IMR-90 (cell line): ENCODE data around the gene ALDOB. TPM values are rescaled to one million over a fixed set of nuclear protein-coding genes. Genes with fewer than 3 reads are reported as not detected.

Experiments used
- ATAC-seq: fragments of 200-7000 bp; cut with Tn5 transposase; 2 replicates; pipeline ENCODE4 v1.9.1; 2020; ENCODE audit warnings: low read depth, mild to moderate bottlenecking, moderate library complexity
- BruUV-seq: library from RNA; stranded (reverse); fragments of 400-500 nt; replicated peaks from 2 replicates; lab custom pipeline; 2021; lab: Mats Ljungman, UMichigan
- CTCF ChIA-PET: fragments of 300-600 bp; formaldehyde crosslinking; extraction: SDS; loops from one replicate; lab custom pipeline; 2021; ENCODE audit warnings: antibody characterized with exemption; lab: Yijun Ruan, JAX
- POLR2A ChIA-PET: fragments of 300-600 bp; sonication (Branson Sonifier 250); formaldehyde crosslinking; loops from one replicate; lab custom pipeline; 2022; ENCODE audit warnings: antibody characterized with exemption; ENCODE audit not compliant: unreplicated experiment; lab: Charles Lee
- DNase-seq: peaks from one replicate; pipeline ENCODE4 v3.0.0; 2013
- H2AFZ ChIP-seq: replicated peaks from 2 replicates; pipeline ENCODE3; 2013; ENCODE audit warnings: low read length, mild to moderate bottlenecking; ENCODE audit not compliant: poor library complexity
- H2AK5ac ChIP-seq: 2 replicates; pipeline ENCODE4 v1.6.1; 2013; ENCODE audit warnings: low read depth, low read length, inconsistent platforms
- H2AK9ac ChIP-seq: replicated peaks from 2 replicates; pipeline ENCODE3; 2013; ENCODE audit warnings: mild to moderate bottlenecking, low read depth, low read length, moderate library complexity; ENCODE audit not compliant: poor library complexity
- H2BK120ac ChIP-seq: 2 replicates; pipeline ENCODE4 v1.6.1; 2013; ENCODE audit warnings: low read depth, low read length, inconsistent platforms
- H2BK15ac ChIP-seq: 3 replicates; pipeline ENCODE4 v1.6.1; 2013; ENCODE audit warnings: low read depth, low read length, inconsistent platforms
- H2BK20ac ChIP-seq: 2 replicates; pipeline ENCODE4 v1.6.1; 2013; ENCODE audit warnings: low read depth, mild to moderate bottlenecking, inconsistent platforms, low read length, moderate library complexity
- H2BK5ac ChIP-seq: 2 replicates; pipeline ENCODE4 v1.6.1; 2013; ENCODE audit warnings: mild to moderate bottlenecking, low read depth, low read length, inconsistent platforms; ENCODE audit not compliant: poor library complexity, severe bottlenecking
- H3K14ac ChIP-seq: replicated peaks from 2 replicates; pipeline ENCODE4 v1.6.1; 2013; ENCODE audit warnings: low read depth, low read length, inconsistent platforms
- H3K18ac ChIP-seq: 2 replicates; pipeline ENCODE4 v1.6.1; 2013; ENCODE audit warnings: low read depth, low read length, control low read depth
- H3K23ac ChIP-seq: 2 replicates; pipeline ENCODE4 v1.6.1; 2013; ENCODE audit warnings: low read depth, low read length, inconsistent platforms
- H3K27ac ChIP-seq: 2 replicates; pipeline ENCODE4 v1.5.1; 2013; ENCODE audit warnings: mild to moderate bottlenecking, control low read depth, low read length; ENCODE audit not compliant: insufficient read depth
- H3K27me3 ChIP-seq: 2 replicates; pipeline ENCODE4 v1.6.1; 2013; ENCODE audit warnings: low read length; ENCODE audit not compliant: control insufficient read depth, insufficient read depth
- H3K36me3 ChIP-seq: 2 replicates; pipeline ENCODE4 v1.6.1; 2013; ENCODE audit warnings: low read length, mixed read lengths; ENCODE audit not compliant: control insufficient read depth, insufficient read depth
- H3K4ac ChIP-seq: 2 replicates; pipeline ENCODE4 v1.6.1; 2013; ENCODE audit warnings: low read depth, low read length, inconsistent platforms
- H3K4me1 ChIP-seq: 2 replicates; pipeline ENCODE4 v1.6.1; 2013; ENCODE audit warnings: low read length, mixed read lengths; ENCODE audit not compliant: control insufficient read depth, insufficient read depth
- H3K4me2 ChIP-seq: 2 replicates; pipeline ENCODE4 v1.6.1; 2013; ENCODE audit warnings: low read depth, mild to moderate bottlenecking, control low read depth, low read length, moderate library complexity
- H3K4me3 ChIP-seq: 2 replicates; pipeline ENCODE4 v1.5.1; 2013; ENCODE audit warnings: low read depth, mild to moderate bottlenecking, control low read depth, low read length, moderate library complexity; ENCODE audit not compliant: insufficient read depth
- H3K56ac ChIP-seq: 2 replicates; pipeline ENCODE4 v1.6.1; 2013; ENCODE audit warnings: low read length, inconsistent platforms; ENCODE audit not compliant: insufficient read depth; ENCODE audit errors: extremely low read depth
- H3K79me1 ChIP-seq, 2 experiments: 2 replicates each; pipeline ENCODE4 v1.6.1; 2013; ENCODE audit warnings: low read length in 2 of 2, inconsistent platforms in 1 of 2, low read depth in 1 of 2
- H3K9ac ChIP-seq: 2 replicates; pipeline ENCODE4 v1.6.1; 2013; ENCODE audit warnings: low read depth, low read length, control low read depth
- H3K9me1 ChIP-seq: 2 replicates; pipeline ENCODE4 v1.6.1; 2013; ENCODE audit warnings: low read length, inconsistent platforms; ENCODE audit not compliant: insufficient read depth
- H3K9me3 ChIP-seq: 2 replicates; pipeline ENCODE4 v1.6.1; 2013; ENCODE audit warnings: low read length; ENCODE audit not compliant: control insufficient read depth, insufficient read depth
- H4K20me1 ChIP-seq: 2 replicates; pipeline ENCODE4 v1.6.1; 2013; ENCODE audit warnings: low read length, inconsistent platforms; ENCODE audit not compliant: insufficient read depth
- H4K5ac ChIP-seq: 2 replicates; pipeline ENCODE4 v1.6.1; 2013; ENCODE audit warnings: mild to moderate bottlenecking, low read depth, low read length, control low read depth
- H4K8ac ChIP-seq, 2 experiments: 2 replicates each; pipeline ENCODE4 v1.6.1; 2013; ENCODE audit warnings: low read depth in 2 of 2, low read length in 2 of 2, control low read depth in 1 of 2, inconsistent platforms in 1 of 2
- H4K91ac ChIP-seq: 2 replicates; pipeline ENCODE4 v1.6.1; 2013; ENCODE audit warnings: low read depth, low read length, inconsistent platforms; ENCODE audit not compliant: insufficient read depth
- BHLHE40 ChIP-seq: fragments of 150-350 bp; IDR thresholded peaks from 2 replicates; pipeline ENCODE4 v1.6.1; 2016; ENCODE audit warnings: mild to moderate bottlenecking, low read depth, low read length
- CHD1 ChIP-seq: IDR thresholded peaks from 2 replicates; pipeline ENCODE4 v1.6.1; 2012; ENCODE audit warnings: low read depth, low read length, improper control_type of control experiment
- CTCF ChIP-seq: conservative IDR thresholded peaks from 2 replicates; pipeline ENCODE4 v1.5.1; 2012; ENCODE audit warnings: mild to moderate bottlenecking, low read depth, low read length, improper control_type of control experiment
- MAFK ChIP-seq: IDR thresholded peaks from 2 replicates; pipeline ENCODE4 v1.6.1; 2012; ENCODE audit warnings: low read depth, low read length, improper control_type of control experiment
- MAZ ChIP-seq: IDR thresholded peaks from 2 replicates; pipeline ENCODE4 v1.6.1; 2012; ENCODE audit warnings: low read depth, mild to moderate bottlenecking, low read length, improper control_type of control experiment, moderate library complexity, borderline replicate concordance
- NFE2L2 ChIP-seq: fragments of 150-350 bp; IDR thresholded peaks from 2 replicates; pipeline ENCODE4 v1.6.1; 2016; ENCODE audit warnings: low read depth, mild to moderate bottlenecking, low read length
- POLR2A ChIP-seq: IDR thresholded peaks from 2 replicates; pipeline ENCODE4 v1.6.1; 2012; ENCODE audit warnings: mild to moderate bottlenecking, low read depth, low read length
- RCOR1 ChIP-seq: IDR thresholded peaks from 2 replicates; pipeline ENCODE4 v1.6.1; 2012; ENCODE audit warnings: mild to moderate bottlenecking, low read length, improper control_type of control experiment; ENCODE audit not compliant: insufficient replicate concordance
- WGBS, 2 experiments: methylation state at CpG; one replicate each; pipeline versions ENCODE4 v1.1.5 to v1.1.7; 2013; ENCODE audit warnings: missing lambda C conversion rate in 2 of 2; ENCODE audit not compliant: insufficient read length in 1 of 2; ENCODE audit errors: extremely low coverage in 2 of 2; 5-methylcytosine and 5-hydroxymethylcytosine counted together
- dilution Hi-C: fragments of 300-500 bp; cut with HindIII; formaldehyde crosslinking; loops from one replicate; pipeline ENCODE4 v1.14.3; 2018; ENCODE audit warnings: low sequenced_read_pairs; ENCODE audit not compliant: unreplicated experiment
- in situ Hi-C: fragments of 300-500 bp; cut with MboI; formaldehyde crosslinking; loops from 3 replicates; pipeline ENCODE4 v1.14.3; 2019; ENCODE audit warnings: low sequenced_read_pairs, inconsistent platforms, mixed read lengths
- intact Hi-C: fragments of 100-400 bp; cut with micrococcal nuclease; formaldehyde crosslinking; loops from 2 replicates; pipeline ENCODE4 v1.10.0; 2022
- polyA plus RNA-seq, 3 experiments: library from polyadenylated mRNA; depleted of rRNA; stranded (reverse); fragments of >200 nt; gene quantifications; 2 replicates each; pipeline ENCODE4 v1.2.3, GENCODE V29; 2012; ENCODE audit warnings: low replicate concordance in 1 of 3
- total RNA-seq: library from RNA; depleted of rRNA; stranded (reverse); fragments of >200 nt; gene quantifications from 2 replicates; pipeline ENCODE4 v1.2.3, GENCODE V29; 2012
- TF ChIP-seq, protein P1 (sequence below): fragments of 150-350 bp; IDR thresholded peaks from 2 replicates; pipeline ENCODE4 v1.6.1; 2016; ENCODE audit warnings: low read depth, mild to moderate bottlenecking, low read length, moderate library complexity, borderline replicate concordance

The ALDOB gene
- total and polyA plus RNA-seq, 2 of the 4 experiments (the other 2 are of a cell fraction), result not detected

DNA sequence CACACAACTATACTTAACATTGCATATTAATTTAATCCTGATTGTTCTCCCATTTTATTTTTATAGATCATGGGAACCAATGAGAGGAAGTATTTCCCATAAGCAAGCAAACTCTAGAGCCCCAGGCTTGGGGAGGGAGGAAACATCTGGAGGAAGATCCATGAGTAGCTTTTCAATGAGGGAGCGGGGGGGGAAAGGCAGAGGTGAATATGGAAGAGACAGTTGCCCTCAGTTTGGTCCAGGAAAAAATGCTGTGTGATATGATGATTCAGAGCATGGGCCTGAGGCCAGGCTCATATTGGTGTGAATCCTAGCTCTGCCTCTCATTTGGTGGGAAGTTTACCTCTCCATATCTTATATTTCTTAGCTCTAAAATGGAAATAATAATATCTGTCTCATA is 42.2 kb upstream of the ALDOB start:
- ATAC-seq, result peak; percentile 41; the same call in 1 of the 2 replicates
- WGBS, 2 experiments, result no CpG with 5 or more reads among the region's 1 CpG
- Histone ChIP-seq H2BK5ac (no peak overlapping the region), H2BK20ac (no peak overlapping the region), H2BK120ac (no peak overlapping the region), H3K4me1 (peaks cover 9% of the 10 kb centered on the region), H3K9me3 (no peaks in the 10 kb centered on the region), H3K4me3 (no peak overlapping the region), H4K91ac (no peak overlapping the region), H2AK9ac (peak overlapping the region; percentile 39), H3K79me1 (peaks cover 13 to 59% of the 10 kb centered on the region in 2 experiments), H3K9ac (no peak overlapping the region), H3K4ac (no peak overlapping the region), H2AK5ac (no peak overlapping the region), H4K20me1 (peaks cover 9% of the 10 kb centered on the region), H2AFZ (no peak overlapping the region), H3K18ac (no peak overlapping the region), H4K8ac (no peak overlapping the region), H3K4me2 (no peak overlapping the region), H4K5ac (no peak overlapping the region), H3K36me3 (peaks cover 16% of the 10 kb centered on the region), H3K56ac (no peak overlapping the region), H2BK15ac (no peak overlapping the region), H3K23ac (no peak overlapping the region), H3K27ac (no peak overlapping the region), H3K9me1 (peaks cover 20% of the 10 kb centered on the region), H3K14ac (no peak overlapping the region), H3K27me3 (no peaks in the 10 kb centered on the region)
- no TSS peak for BruUV-seq
- in situ Hi-C loops (no loop called here), dilution Hi-C loops (no loop called here), intact Hi-C loops (no loop called here)
- ChIA-PET POLR2A (interaction anchor here (0.5 kb wide), 1 partner anchor 55 kb away, joined by 3 read pairs; no protein-coding TSS in a partner anchor), CTCF (interaction anchor here (1.8 kb wide), 1 partner anchor 19 kb away, joined by 5 read pairs; no protein-coding TSS in a partner anchor)
- peak; percentile 51 for DNase-seq
- TF ChIP-seq CTCF (no peak), POLR2A (no peak), RCOR1 (no peak), MAZ (no peak), BHLHE40 (no peak), NFE2L2 (no peak), MAFK (no peak), CHD1 (no peak)
- TF ChIP-seq, protein P1, sequence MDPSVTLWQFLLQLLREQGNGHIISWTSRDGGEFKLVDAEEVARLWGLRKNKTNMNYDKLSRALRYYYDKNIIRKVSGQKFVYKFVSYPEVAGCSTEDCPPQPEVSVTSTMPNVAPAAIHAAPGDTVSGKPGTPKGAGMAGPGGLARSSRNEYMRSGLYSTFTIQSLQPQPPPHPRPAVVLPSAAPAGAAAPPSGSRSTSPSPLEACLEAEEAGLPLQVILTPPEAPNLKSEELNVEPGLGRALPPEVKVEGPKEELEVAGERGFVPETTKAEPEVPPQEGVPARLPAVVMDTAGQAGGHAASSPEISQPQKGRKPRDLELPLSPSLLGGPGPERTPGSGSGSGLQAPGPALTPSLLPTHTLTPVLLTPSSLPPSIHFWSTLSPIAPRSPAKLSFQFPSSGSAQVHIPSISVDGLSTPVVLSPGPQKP, result no peak
